Measurements from ENCODE around the gene EIF2B4.

- TF ChIP-seq CTCF (conservative IDR thresholded peaks at IDR 0.05; ENCODE audit: low read depth, low read length), result no peak
- TF ChIP-seq EZH2 (IDR thresholded peaks at IDR 0.05; ENCODE audit: borderline replicate concordance, low read depth, low read length, poor library complexity, severe bottlenecking), result no peak
Measured at GRCh38 chr2:27315122-27315521, 55.0 kb downstream of the EIF2B4 start.

All from A673 (cell line).